Kidney (tissue), 14 donors: ENCODE data around the gene VSTM4. TPM values are rescaled to one million over a fixed set of nuclear protein-coding genes. Genes with fewer than 3 reads are reported as not detected.

Source experiments
- DNase-seq, 5 donors: peaks; one replicate each; pipeline ENCODE4 v3.0.0-alpha.2; 2013 to 2020
- FAIRE-seq: peaks from 2 replicates; lab custom pipeline; 2012; peaks lifted over from hg19 to GRCh38; lab: Jason Lieb, UNC
- H3K27ac ChIP-seq, 2 donors: one replicate each; pipeline ENCODE4 v1.7.0; 2013; ENCODE audit warnings: low read depth in 2 of 2, low read length in 2 of 2, inconsistent platforms in 1 of 2
- H3K27me3 ChIP-seq: one replicate; pipeline ENCODE4 v1.7.1; 2013; ENCODE audit warnings: low read length, inconsistent platforms; ENCODE audit not compliant: control insufficient read depth, insufficient read depth
- H3K36me3 ChIP-seq, 3 donors: one replicate each; pipeline versions ENCODE4 v1.7.0 to v1.7.1; 2013; ENCODE audit warnings: low read length in 3 of 3, control low read depth in 1 of 3, inconsistent platforms in 1 of 3; ENCODE audit not compliant: insufficient read depth in 3 of 3, control insufficient read depth in 2 of 3
- H3K4me1 ChIP-seq, 3 donors: one replicate each; pipeline versions ENCODE4 v1.7.0 to v1.7.1; 2013; ENCODE audit warnings: low read length in 3 of 3, inconsistent platforms in 1 of 3, low read depth in 1 of 3; ENCODE audit not compliant: control insufficient read depth in 2 of 3, insufficient read depth in 2 of 3
- H3K4me3 ChIP-seq, 3 donors: one replicate each; pipeline versions ENCODE4 v1.7.0 to v1.8.1; 2013; ENCODE audit warnings: low read length in 3 of 3, control low read depth in 1 of 3, inconsistent platforms in 1 of 3
- H3K9ac ChIP-seq, 3 donors: one replicate each; pipeline versions ENCODE4 v1.7.0 to v1.7.1; 2013; ENCODE audit warnings: low read length in 3 of 3, control low read depth in 1 of 3, inconsistent platforms in 1 of 3
- H3K9me3 ChIP-seq, 3 donors: one replicate each; pipeline versions ENCODE4 v1.7.0 to v1.7.1; 2013; ENCODE audit warnings: low read length in 3 of 3, control low read depth in 1 of 3, inconsistent platforms in 1 of 3; ENCODE audit not compliant: control insufficient read depth in 2 of 3, insufficient read depth in 1 of 3
- intact Hi-C: fragments of 100-400 bp; cut with DNase I; formaldehyde crosslinking; loops from one replicate; pipeline ENCODE4 v1.11.1; 2022
- polyA plus RNA-seq: library from polyadenylated mRNA; stranded (reverse); fragments of 350-450 nt; fragmentation: Illumina TruSeq; extraction: RNeasy Lipid Tissue Mini Kit (QIAGEN cat#74804); gene quantifications from one replicate; pipeline ENCODE4 v1.2.3, GENCODE V29; 2014; ENCODE audit warnings: low read depth, low replicate concordance; ENCODE audit not compliant: insufficient read depth
- total RNA-seq: library from RNA; stranded (reverse); fragmentation: NEBNext Ultra II Directional; extraction: Animal tissue kit (Norgen Biotek cat#: 25700); gene quantifications from one replicate; pipeline ENCODE4 v1.2.1, GENCODE V29; 2021
- TF ChIP-seq, protein P1 (sequence below): IDR thresholded peaks from 3 replicates; pipeline ENCODE4 v1.5.1; 2012; ENCODE audit warnings: mild to moderate bottlenecking, moderate library complexity, borderline replicate concordance; ENCODE audit not compliant: insufficient read depth; ENCODE audit errors: extremely low read depth
- donor health status: control.
- donor health status: control.
- donor health status: control.
- donor health status: control.
- donor health status: control.
- donor health status: DM: yes; HTN: yes; CAD: no.
- donor health status: Normal renal cell carcinoma (clear cell type).

The VSTM4 gene
- total and polyA plus RNA-seq, 2 donors from 2014 or later = 7.4 to 8.5 TPM

DNA sequence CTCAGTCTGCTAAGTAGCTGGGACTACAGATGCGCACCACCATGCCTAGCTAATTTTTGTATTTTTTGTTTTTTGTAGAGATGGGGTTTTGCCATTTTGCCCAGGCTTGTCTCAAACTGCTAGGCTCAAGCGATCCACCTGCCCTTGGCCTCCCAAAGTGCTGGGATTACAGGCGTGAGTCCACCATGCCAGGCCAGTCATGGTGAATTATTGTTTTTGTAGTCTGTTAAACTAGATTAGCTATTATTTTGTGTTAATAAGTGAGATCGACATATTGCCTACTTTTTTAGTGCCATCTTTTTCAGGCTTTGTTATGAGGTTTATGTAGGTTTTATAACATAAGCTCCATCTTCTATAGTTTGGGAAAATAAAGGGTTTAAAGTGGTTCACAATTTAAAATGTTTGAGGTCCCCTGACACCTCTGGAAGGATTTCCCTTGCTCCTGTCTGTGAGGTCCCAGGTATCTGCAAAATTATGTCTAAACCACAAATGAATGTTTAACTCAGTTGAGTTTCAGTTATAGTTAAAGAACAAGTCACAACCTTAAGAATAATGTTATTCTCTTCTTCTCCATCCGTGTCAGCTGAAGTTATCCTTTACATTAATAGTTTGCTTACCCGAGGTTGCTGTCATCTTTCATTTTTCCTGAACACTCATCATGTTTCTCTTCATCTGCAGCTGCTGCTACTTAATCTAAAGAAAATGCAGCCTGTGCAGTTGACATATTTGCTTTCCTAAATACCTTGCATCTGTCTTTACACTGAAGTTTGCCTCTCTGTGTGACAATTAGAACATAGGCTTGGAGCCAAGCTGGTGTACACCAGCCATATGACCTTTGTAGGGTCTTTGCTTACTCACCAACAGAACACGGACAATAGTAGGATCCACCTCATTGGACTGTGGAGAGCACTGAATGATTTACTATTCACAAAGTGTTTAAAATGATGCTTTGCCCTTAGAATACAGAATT lies 8.9 kb upstream of the VSTM4 start:
- Histone ChIP-seq H3K9ac (no peak overlapping the region), H3K9me3 (no peaks in the 10 kb centered on the region), H3K36me3 (no peaks in the 10 kb centered on the region), H3K27ac (peak overlapping the region in 1 of 2 donors; percentile 60), H3K27me3 (no peaks in the 10 kb centered on the region), H3K4me1 (no peaks in the 10 kb centered on the region), H3K4me3 (peak overlapping the region in 1 of 3 donors; percentile 9)
- TF ChIP-seq, protein P1, sequence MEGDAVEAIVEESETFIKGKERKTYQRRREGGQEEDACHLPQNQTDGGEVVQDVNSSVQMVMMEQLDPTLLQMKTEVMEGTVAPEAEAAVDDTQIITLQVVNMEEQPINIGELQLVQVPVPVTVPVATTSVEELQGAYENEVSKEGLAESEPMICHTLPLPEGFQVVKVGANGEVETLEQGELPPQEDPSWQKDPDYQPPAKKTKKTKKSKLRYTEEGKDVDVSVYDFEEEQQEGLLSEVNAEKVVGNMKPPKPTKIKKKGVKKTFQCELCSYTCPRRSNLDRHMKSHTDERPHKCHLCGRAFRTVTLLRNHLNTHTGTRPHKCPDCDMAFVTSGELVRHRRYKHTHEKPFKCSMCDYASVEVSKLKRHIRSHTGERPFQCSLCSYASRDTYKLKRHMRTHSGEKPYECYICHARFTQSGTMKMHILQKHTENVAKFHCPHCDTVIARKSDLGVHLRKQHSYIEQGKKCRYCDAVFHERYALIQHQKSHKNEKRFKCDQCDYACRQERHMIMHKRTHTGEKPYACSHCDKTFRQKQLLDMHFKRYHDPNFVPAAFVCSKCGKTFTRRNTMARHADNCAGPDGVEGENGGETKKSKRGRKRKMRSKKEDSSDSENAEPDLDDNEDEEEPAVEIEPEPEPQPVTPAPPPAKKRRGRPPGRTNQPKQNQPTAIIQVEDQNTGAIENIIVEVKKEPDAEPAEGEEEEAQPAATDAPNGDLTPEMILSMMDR = no peak
- intact Hi-C loops = no loop called here
- DNase-seq (no peak), FAIRE-seq (no peak)

GRCh38 chr10:49120911-49121310 lies 5.6 kb upstream of the VSTM4 start:
- H3K9ac ChIP-seq = no peak overlapping the region
- no peak overlapping the region for H3K27ac ChIP-seq
- DNase-seq = no peak
- H3K27me3 ChIP-seq = no peaks in the 10 kb centered on the region
- H3K36me3 ChIP-seq = no peaks in the 10 kb centered on the region
- FAIRE-seq = no peak
- no peak overlapping the region for H3K4me3 ChIP-seq
- H3K4me1 ChIP-seq = peaks cover 0 to 6% (median 0%) of the 10 kb centered on the region in 3 donors
- intact Hi-C loops = no loop called here
- H3K9me3 ChIP-seq = no peaks in the 10 kb centered on the region
- TF ChIP-seq, protein P1 = no peak

DNA sequence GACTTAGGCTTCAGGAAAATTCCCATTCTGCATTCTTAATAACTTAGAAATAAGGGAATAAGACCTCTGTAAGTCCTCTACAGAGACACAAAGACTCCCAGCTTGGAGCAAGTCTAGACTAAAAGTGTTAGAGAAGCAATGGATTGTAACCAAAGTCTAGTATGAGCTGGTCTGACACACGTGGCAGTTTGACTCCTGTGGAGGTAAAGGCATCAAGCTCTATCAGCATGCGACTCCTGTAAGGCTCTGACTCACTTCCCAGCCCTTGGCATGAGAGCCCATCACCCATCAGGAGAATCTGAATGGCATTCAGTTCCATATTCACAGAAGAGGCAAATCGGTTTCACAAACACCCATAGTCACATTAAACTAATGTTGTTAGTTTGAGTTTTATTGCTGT lies 4.4 kb upstream of the VSTM4 start:
- Histone ChIP-seq H3K9ac (no peak overlapping the region), H3K4me1 (peaks cover 0 to 6% (median 3%) of the 10 kb centered on the region in 3 donors), H3K4me3 (no peak overlapping the region), H3K36me3 (no peaks in the 10 kb centered on the region), H3K27me3 (no peaks in the 10 kb centered on the region), H3K27ac (no peak overlapping the region), H3K9me3 (no peaks in the 10 kb centered on the region)
- intact Hi-C loops = no loop called here
- TF ChIP-seq, protein P1 = no peak
- FAIRE-seq (no peak), DNase-seq (no peak)
